H7 (cell line): Measurements from ENCODE around the gene P2RX4. TPM values are rescaled to one million over a fixed set of nuclear protein-coding genes. Genes with fewer than 3 reads are reported as not detected.

Experiments used
- DNase-seq: peaks from one replicate; pipeline ENCODE4 v3.0.0; 2012
- H3K27me3 ChIP-seq: 2 replicates; pipeline ENCODE4 v1.6.0; 2011; ENCODE audit warnings: mild to moderate bottlenecking, low read length; ENCODE audit not compliant: control insufficient read depth, insufficient read depth
- H3K36me3 ChIP-seq: replicated peaks from 2 replicates; pipeline ENCODE4 v1.5.1; 2011; ENCODE audit warnings: low read length; ENCODE audit not compliant: control insufficient read depth, insufficient read depth
- H3K4me3 ChIP-seq: 2 replicates; pipeline ENCODE4 v1.5.1; 2011; ENCODE audit warnings: low read depth, mild to moderate bottlenecking, control low read depth, low read length, moderate library complexity; ENCODE audit not compliant: insufficient read depth
- total RNA-seq: library from RNA; depleted of rRNA; stranded (reverse); fragments of >200 nt; shearing (Covaris generic); gene quantifications from 2 replicates; pipeline ENCODE4 v1.2.3, GENCODE V29; 2014

The P2RX4 gene
- total RNA-seq, 1 experiment from 2014 or later: 11.1 TPM

DNA sequence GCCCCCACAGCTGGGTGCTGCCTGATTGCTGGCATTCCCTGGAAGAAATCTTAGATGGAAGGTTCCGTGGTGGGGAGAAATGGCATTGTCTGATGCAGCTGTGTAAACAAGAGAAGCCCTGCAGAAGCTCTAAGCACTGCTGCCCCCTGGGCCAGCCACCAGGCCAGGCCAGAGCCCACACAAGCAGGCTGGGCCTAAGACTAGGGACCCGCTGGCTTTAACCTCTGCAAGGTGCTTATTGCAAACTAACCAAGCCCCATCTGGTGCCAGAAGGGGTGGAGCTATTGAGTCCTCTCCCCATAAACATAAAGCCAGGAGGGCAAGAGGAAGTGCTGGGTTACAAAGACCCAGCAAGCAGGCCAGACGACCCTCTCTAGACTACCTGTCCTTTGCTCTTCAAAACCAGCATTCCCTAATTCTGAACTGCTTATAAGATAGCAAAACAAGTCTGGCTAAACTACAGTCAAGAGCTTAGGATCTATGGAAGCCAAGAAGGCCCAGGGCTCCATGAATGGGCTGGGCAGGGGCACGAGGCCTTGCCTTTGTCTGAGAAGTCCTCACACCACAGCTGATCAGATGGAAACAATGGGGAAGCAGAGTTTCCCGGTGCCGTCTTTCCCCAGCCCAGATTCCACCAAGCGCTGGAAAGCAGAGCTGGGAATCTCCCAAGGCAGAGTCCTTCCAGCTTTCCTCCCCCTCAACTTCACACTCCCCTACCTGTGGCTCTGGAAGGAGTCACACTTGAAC lies 28.8 kb downstream of the P2RX4 start:
- peak; percentile 72 for DNase-seq
- Histone ChIP-seq H3K4me3 (no peak overlapping the region), H3K27me3 (no peaks in the 10 kb centered on the region), H3K36me3 (peaks cover 2% of the 10 kb centered on the region; the same call in 1 of the 2 replicates)

DNA sequence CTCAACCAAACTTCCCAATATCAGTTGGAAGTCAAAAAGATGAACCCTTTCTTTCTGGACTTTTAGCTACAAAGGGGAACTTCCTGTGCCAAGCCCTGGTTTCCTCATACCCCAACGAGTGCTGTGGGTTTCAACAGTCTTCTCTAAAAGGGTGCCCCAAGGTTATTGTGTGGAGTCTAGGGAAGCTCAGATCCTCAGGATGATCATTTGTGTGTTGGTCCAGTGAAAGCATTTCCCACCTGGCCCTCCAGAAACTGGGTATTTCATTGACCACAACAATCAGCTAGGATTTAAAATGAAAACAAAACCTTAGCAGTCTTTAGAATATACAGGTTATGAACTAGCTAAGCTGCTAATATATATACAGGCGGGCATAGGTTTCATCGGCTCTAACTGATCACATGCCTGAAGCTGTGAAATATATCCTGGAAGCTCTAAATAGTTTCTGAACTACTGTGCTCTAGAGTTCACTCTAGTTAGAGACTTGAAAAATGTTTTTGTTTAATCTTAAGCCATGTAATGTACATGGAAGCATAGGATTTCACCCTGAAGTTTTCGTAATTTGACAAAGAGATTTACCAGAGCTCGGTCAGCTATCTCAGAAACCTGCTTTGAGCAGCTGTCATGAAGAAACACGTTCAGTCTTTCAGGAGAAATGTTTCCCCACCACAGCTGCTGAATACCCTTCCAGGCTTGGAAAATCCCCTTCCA lies 29.6 kb downstream of the P2RX4 start:
- peaks cover 4% of the 10 kb centered on the region; the same call in 1 of the 2 replicates for H3K36me3 ChIP-seq
- H3K27me3 ChIP-seq: no peaks in the 10 kb centered on the region
- DNase-seq: no peak
- H3K4me3 ChIP-seq: no peak overlapping the region

DNA sequence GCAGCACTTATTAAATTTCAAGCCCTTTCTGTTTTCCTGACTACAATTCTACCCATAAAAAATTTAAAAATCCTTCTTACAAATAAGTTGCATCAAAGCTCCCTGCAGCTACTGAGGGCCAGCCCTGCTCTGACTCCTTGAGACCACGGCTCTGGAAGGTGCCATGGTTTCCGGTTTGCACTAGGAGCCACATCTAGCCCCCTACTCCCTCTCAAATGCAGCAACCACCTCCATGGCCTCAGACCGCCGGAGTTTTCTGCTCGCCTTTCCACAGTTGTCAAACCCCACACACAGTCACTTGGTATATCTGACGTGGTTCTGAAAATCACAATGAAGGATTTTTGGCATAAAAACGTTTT lies 30.1 kb downstream of the P2RX4 start:
- Histone ChIP-seq H3K36me3 (peaks cover 4% of the 10 kb centered on the region), H3K27me3 (no peaks in the 10 kb centered on the region), H3K4me3 (no peak overlapping the region)
- no peak for DNase-seq

DNA sequence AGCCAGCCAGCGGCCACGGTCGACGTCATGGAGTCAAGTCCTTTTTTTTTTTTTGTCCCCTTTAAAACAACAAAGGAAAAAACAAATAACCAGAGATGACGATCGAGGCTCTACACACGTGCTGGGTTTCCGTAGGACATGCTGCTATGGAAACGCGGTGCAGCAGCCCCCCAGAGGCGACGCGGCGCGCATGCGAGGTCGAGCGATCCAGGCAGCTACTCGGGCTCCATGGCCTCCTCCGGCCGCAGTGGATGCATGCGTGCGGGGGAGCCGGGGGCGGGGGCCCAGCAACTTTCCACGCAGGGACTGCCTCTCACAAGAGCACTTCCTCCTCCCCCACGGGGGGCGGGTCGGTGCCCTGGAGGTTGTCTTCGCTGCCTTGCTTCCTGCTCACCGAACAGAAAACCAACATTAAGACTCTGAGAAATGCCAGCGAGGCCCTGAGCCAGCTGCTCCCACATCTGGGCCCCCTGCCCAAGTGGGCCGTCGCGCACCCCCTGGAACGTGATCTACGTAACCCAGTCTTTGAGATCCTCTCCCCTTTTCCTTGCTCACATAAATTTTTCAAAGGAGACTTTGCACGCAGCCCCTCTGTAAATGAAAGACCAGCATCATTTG lies 30.7 kb downstream of the P2RX4 start:
- H3K4me3 ChIP-seq: no peak overlapping the region
- peak; percentile 85 for DNase-seq
- peaks cover 4% of the 10 kb centered on the region for H3K36me3 ChIP-seq
- H3K27me3 ChIP-seq: no peaks in the 10 kb centered on the region

DNA sequence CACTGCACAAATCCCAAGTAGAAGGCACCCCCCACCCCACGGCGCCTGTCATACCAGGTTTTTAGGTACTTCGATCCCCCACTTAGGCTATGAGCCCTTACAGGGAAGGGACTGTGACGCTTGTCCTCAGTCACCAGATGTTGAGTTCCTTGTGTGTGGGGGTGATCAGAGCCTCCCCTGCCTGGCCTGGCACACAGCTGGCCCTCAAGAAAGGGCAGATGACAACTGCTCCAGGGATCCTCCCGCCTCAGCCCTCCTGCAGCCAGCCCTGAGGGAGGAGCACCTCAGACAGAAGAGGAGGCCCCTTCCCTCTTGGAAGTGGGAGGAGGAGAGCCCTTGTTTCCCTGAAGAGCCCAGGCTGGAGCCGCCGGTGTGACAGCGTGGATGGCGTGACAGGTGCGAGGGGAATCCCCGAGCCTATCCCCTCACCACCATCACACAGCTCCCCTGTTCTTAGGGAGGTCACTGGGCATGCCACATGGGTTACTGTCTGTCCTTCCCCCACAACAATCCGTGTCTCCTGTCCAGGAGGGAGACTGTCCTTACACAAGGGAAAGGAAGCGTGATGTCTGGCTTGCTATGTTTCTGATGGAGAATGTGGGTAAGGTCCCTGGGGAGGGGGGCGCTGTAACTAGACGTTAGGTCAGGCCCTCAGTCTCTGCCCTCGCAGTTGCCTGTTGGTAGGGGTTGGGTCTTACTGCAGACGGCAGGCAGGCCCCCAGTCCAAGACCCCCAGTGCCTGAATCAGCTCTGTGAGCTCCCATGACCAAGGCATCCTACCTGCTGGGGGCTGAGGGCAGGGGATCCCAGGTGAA lies 31.4 kb downstream of the P2RX4 start:
- Histone ChIP-seq H3K27me3 (no peaks in the 10 kb centered on the region), H3K4me3 (no peak overlapping the region), H3K36me3 (peaks cover 4% of the 10 kb centered on the region)
- DNase-seq: peak; percentile 53

DNA sequence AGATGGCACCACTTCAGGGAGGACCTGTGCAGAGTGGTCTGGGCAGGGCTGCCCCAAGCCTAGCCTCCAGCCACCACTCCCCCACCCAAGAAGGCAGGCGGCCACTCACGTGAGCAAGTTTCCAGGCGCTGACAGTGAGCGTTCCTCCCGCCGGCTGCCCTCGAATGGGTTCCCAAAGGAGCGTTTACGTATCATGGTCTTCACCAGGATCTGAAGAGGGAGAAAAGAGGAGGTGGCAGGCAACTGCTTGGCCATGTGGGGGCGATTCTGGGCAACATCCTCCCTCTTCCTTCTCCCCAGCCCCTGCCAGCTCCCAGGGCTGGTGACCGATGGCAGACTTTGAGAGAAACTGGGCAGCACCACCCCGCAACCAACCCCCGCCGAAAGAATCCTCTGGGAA lies 35.1 kb downstream of the P2RX4 start:
- Histone ChIP-seq H3K4me3 (no peak overlapping the region), H3K36me3 (peaks cover 7% of the 10 kb centered on the region), H3K27me3 (no peaks in the 10 kb centered on the region)
- DNase-seq: peak; percentile 59

DNA sequence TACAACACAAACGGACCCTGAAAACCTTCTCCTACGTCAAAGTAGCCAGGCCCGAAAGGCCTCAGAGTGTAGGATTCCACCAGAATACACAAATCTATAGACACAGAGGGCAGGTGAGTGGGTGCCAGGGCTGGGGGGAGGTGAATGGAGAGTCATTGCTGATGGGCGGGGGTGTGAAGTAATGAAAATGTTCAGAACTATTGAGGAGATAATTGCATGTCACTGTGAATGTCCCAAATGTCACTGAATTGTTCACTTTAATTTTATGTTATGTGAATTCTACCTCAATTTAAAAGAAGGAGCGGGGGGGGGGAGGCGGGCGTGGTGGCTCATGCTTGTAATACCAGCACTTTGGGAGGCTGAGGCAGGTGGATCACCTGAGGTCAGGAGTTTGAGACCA lies 36.0 kb downstream of the P2RX4 start:
- H3K4me3 ChIP-seq: no peak overlapping the region
- no peak for DNase-seq
- H3K27me3 ChIP-seq: no peaks in the 10 kb centered on the region
- H3K36me3 ChIP-seq: peaks cover 7% of the 10 kb centered on the region

DNA sequence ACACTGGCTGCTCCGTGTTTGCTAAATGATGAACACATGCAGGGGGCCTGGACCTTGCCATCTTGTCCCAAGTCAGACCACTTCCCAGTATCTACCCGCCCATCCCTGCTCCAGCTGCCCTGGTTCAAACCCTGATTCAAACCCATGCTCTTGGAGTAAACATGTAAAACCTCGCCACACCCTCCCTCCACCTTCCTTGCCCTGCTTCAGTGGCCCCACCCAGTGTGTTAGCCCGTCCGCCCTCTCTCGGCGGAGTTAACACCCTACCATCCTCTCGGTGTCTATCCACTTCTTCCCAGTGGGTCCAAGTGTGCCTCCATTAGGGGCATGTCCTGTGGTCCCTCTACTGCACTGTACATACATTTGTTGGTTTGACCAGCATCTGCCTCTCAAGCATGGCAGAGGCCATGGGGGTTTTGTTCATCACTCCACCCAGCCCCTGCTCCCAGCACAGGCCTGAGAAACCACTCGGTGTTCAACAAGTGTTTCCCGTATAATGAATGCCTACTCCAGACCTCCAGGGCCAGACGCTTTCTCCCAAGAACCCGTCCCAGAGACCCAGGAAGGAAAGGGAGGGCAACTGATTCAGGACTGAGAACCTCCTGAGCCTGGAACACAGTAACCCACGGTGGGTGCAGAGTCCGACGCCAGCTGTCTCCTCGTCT lies 37.1 kb downstream of the P2RX4 start:
- no peak for DNase-seq
- H3K36me3 ChIP-seq: peaks cover 7% of the 10 kb centered on the region
- no peaks in the 10 kb centered on the region for H3K27me3 ChIP-seq
- no peak overlapping the region for H3K4me3 ChIP-seq

DNA sequence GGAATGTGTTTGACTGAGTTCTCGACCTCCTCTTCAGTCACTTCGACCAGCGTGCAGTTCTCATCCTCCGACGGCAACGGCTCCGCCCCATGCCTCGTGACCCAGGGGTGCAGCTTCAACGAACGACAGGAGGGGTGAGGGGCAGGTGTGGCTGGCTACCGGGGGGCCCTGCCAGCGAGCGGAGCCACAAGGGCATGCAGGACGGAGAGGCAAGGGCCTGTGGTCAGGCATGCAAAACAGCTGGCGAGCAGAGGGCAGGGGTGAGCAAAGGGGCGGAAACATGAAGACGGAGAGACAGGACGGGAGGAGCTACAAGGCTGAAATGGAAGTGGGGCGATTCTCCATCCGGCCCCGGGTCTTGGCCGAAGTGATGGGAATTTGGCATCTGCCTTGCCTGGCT lies 38.7 kb downstream of the P2RX4 start:
- Histone ChIP-seq H3K4me3 (no peak overlapping the region), H3K36me3 (peaks cover 16% of the 10 kb centered on the region), H3K27me3 (no peaks in the 10 kb centered on the region)
- no peak for DNase-seq

DNA sequence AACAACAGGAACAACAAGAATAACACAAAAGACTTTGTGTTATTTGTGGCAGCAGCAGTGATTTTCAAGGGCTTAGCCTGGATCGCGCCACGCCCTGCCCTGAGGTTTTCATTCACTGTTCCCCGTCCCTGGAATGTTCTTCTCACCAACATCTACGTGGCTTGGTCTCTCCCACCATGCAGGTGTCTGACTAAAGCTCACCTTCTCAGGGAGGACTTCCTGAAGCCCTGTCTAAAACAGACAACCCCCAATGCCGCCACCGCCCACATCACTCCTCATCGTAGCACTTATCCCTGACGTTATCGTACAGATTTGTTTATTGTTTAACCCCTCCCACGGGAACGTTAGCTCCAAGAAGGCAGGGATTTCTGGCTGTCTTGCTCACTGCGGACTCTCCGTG lies 40.4 kb downstream of the P2RX4 start:
- no peaks in the 10 kb centered on the region for H3K27me3 ChIP-seq
- no peak overlapping the region for H3K4me3 ChIP-seq
- peaks cover 19% of the 10 kb centered on the region for H3K36me3 ChIP-seq
- DNase-seq: no peak

DNA sequence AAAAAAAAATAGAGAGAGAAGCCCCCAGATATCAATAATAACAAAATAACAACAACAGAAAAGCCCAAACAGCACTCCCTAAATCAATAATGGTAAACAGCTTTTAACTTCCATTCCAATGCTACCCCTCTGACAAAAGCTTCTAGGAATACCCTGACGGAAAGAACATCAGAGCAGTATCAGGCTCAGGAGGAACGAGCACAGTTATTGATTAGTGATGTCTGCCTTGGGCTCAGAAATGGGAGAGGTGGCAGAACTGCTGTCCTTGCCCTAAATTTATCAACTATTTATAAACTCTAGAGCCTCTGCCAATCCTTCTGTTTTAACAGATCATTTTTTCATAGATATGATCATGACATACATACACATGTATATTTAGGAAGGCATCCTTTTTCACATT lies 41.9 kb downstream of the P2RX4 start:
- H3K4me3 ChIP-seq: no peak overlapping the region
- no peaks in the 10 kb centered on the region for H3K27me3 ChIP-seq
- DNase-seq: no peak
- peaks cover 21% of the 10 kb centered on the region for H3K36me3 ChIP-seq

DNA sequence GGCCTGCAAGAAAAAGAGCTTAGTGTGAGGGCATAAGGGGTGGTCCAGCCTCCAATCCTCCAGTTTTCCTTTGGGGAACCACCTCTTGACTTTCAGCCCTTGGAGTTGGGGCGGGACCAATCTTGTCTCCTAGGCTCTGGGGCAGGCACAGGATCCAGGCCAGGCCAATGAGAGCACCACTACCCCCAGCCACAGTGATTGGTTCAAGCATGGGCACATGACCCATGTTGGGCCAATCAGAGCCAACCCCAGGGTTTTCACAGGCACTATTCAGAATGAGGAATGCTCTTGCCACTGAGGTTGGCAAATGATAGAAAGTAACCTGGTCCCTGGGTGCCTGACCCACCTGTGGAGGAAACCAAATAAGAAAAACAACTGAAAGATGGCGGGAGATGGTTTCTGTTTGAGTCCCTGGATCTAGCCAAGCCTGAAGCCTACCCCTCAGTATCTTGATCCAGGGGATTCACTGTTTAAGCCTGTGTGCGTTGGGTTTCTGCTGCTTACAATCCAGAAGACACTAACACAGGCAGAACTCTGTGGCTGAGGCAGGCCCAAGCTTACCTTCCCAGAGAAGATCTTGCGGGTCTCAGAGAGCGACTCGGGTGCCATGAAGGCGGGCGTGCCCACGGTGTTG lies 42.9 kb downstream of the P2RX4 start:
- H3K36me3 ChIP-seq: peaks cover 21% of the 10 kb centered on the region
- DNase-seq: no peak
- no peak overlapping the region for H3K4me3 ChIP-seq
- H3K27me3 ChIP-seq: no peaks in the 10 kb centered on the region

DNA sequence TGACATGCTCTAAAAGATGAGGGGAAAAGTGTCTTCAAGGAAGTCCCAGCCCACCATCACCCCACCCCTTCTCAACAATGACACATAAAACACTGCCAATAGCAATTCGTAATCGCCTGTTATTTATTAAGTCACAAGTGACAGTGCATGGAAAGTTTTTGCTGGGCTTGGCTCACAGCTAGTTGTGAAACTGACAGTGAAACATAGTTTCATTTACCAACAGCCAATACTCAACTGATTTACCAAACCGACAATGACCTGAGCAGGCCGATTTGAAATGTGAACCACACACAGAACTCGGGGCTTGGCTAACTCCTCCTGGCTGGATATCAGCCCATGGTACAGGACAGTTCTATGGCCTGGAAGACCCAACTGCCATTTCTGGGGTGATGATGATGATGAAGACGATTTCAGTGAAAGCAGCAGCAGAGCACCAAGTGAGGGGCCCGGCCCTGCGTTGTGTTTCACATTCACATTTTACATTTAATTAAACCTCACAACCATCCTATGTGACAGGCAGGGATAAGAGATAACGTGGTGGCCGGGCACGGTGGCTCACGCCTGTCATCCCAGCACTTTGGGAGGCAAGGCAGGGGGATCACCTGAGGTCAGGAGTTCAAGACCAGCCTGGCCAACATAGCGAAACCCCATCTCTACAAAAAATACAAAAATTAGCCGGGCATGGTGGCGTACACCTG lies 43.9 kb downstream of the P2RX4 start:
- H3K36me3 ChIP-seq: peaks cover 21% of the 10 kb centered on the region
- DNase-seq: no peak
- H3K4me3 ChIP-seq: no peak overlapping the region
- no peaks in the 10 kb centered on the region for H3K27me3 ChIP-seq
